GM23338 (cell line): Measurements from ENCODE around the gene TMCO4.

Experiments
- EZH2 ChIP-seq: fragments of 200-600 bp; sonication (generic); IDR thresholded peaks from one replicate; pipeline ENCODE4 v1.8.0; 2017; ENCODE audit warnings: antibody characterized with exemption, mild to moderate bottlenecking, low read depth; ENCODE audit not compliant: unreplicated experiment
- POLR2AphosphoS5 ChIP-seq: IDR thresholded peaks from 2 replicates; pipeline ENCODE4 v1.6.1; 2016; ENCODE audit warnings: antibody characterized with exemption, low read depth
- ZNF462 ChIP-seq: fragments of 250-450 bp; sonication (Bioruptor Pico); IDR thresholded peaks from 2 replicates; pipeline ENCODE4 v1.5.0; 2020; ENCODE audit warnings: mild to moderate bottlenecking, moderate library complexity
- TF ChIP-seq, protein P1 (sequence below), 2 experiments: fragments of 200-600 bp in 1 of 2; sonication (generic) in 1 of 2; conservative IDR thresholded peaks; 2 replicates each; pipeline versions ENCODE4 v1.5.1 to v1.6.1; 2016 to 2017; ENCODE audit warnings: antibody characterized with exemption in 2 of 2, low read depth in 2 of 2, mild to moderate bottlenecking in 2 of 2, moderate library complexity in 1 of 2
- TF ChIP-seq, protein P2 (sequence below): IDR thresholded peaks from one replicate; pipeline ENCODE4 v1.6.1; 2018; ENCODE audit warnings: antibody characterized with exemption; ENCODE audit not compliant: unreplicated experiment

DNA sequence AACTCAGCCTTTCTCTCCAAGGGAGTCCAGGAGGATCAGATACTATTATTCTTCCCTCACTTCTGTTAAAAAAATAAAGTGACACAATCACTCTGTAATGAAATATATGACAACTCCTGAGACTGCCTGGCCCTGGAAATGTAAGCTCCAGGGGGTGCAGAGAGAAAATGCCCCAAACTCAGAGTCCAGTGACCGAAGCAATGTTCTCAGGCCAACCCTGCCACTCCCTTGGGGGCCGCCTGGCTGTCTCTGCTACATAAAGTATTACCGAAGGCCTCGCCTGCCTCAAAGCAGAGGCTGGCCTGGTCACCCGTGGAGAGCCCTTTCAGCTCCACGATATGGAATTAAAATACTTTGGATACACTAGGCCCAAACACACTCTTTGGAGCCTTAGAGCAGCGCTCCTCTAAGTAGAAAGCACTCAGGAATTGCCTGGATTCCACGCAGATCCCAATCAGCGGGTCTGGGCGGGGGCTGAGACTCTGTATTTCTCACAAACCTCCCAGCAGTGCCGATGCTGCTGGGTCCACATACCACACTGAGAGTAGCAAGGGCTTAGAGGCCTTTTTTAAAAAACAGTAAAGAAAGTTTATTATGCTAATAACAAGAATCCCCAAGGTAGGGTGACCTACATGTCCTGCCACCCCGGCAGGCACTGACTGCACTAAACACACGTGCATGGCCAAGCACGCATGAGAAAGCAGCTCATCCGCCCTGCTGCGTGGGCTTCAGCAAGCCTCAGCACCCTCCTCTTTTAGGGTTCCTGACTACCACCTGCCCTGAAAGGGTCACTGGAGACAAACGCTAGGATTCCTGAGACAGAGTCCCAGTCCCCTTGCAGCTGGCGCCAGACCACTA, 31.1 kb downstream of the TMCO4 start:
- TF ChIP-seq, protein P1, sequence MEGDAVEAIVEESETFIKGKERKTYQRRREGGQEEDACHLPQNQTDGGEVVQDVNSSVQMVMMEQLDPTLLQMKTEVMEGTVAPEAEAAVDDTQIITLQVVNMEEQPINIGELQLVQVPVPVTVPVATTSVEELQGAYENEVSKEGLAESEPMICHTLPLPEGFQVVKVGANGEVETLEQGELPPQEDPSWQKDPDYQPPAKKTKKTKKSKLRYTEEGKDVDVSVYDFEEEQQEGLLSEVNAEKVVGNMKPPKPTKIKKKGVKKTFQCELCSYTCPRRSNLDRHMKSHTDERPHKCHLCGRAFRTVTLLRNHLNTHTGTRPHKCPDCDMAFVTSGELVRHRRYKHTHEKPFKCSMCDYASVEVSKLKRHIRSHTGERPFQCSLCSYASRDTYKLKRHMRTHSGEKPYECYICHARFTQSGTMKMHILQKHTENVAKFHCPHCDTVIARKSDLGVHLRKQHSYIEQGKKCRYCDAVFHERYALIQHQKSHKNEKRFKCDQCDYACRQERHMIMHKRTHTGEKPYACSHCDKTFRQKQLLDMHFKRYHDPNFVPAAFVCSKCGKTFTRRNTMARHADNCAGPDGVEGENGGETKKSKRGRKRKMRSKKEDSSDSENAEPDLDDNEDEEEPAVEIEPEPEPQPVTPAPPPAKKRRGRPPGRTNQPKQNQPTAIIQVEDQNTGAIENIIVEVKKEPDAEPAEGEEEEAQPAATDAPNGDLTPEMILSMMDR (conservative IDR thresholded peaks at IDR 0.05; ENCODE audit: low read depth in 2 of 2): no peak
- TF ChIP-seq, protein P2, sequence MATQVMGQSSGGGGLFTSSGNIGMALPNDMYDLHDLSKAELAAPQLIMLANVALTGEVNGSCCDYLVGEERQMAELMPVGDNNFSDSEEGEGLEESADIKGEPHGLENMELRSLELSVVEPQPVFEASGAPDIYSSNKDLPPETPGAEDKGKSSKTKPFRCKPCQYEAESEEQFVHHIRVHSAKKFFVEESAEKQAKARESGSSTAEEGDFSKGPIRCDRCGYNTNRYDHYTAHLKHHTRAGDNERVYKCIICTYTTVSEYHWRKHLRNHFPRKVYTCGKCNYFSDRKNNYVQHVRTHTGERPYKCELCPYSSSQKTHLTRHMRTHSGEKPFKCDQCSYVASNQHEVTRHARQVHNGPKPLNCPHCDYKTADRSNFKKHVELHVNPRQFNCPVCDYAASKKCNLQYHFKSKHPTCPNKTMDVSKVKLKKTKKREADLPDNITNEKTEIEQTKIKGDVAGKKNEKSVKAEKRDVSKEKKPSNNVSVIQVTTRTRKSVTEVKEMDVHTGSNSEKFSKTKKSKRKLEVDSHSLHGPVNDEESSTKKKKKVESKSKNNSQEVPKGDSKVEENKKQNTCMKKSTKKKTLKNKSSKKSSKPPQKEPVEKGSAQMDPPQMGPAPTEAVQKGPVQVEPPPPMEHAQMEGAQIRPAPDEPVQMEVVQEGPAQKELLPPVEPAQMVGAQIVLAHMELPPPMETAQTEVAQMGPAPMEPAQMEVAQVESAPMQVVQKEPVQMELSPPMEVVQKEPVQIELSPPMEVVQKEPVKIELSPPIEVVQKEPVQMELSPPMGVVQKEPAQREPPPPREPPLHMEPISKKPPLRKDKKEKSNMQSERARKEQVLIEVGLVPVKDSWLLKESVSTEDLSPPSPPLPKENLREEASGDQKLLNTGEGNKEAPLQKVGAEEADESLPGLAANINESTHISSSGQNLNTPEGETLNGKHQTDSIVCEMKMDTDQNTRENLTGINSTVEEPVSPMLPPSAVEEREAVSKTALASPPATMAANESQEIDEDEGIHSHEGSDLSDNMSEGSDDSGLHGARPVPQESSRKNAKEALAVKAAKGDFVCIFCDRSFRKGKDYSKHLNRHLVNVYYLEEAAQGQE: no peak
- TF ChIP-seq EZH2 (no peak), ZNF462 (CRISPR knock-in tag) (no peak), POLR2AphosphoS5 (no peak)
